Activated naive CD8-positive, alpha-beta T cell treated with anti-CD3 and anti-CD28 coated beads, Interleukin-2, amount 10 ng/mL, durations not matched to agents 7 days and 5 days (primary cell): ENCODE data around the gene KIAA0825. TPM values are rescaled to one million over a fixed set of nuclear protein-coding genes. Genes with fewer than 3 reads are reported as not detected.
"Not testable (repeated sequence)": the region's sequence is repeated elsewhere in the genome, so short reads cannot be mapped to it uniquely, and the experiment has no call there.

Experiments used
- ATAC-seq: fragments of 150-1000 bp; cut with Tn5 transposase; one replicate; pipeline ENCODE4 v1.10.0; 2021; ENCODE audit warnings: low read depth, moderate library complexity
- POLR2A ChIA-PET: fragments of 350-600 bp; sonication (Branson Sonifier 250); formaldehyde crosslinking; loops from one replicate; lab custom pipeline; 2021; ENCODE audit warnings: antibody characterized with exemption; lab: Charles Lee
- DNase-seq: peaks from one replicate; pipeline ENCODE4 v3.0.0; 2021
- H3K27ac Mint-ChIP-seq: one replicate; pipeline ENCODE4 v1.8.0; 2022; ENCODE audit warnings: mild to moderate bottlenecking, mixed read lengths
- H3K27me3 Mint-ChIP-seq: one replicate; pipeline ENCODE4 v1.8.0; 2022; ENCODE audit warnings: mild to moderate bottlenecking, moderate library complexity, mixed read lengths
- H3K36me3 Mint-ChIP-seq: one replicate; pipeline ENCODE4 v1.8.0; 2021; ENCODE audit warnings: mild to moderate bottlenecking, mixed read lengths
- H3K4me1 Mint-ChIP-seq: one replicate; pipeline ENCODE4 v1.8.0; 2021; ENCODE audit warnings: mixed read lengths
- H3K4me3 Mint-ChIP-seq: one replicate; pipeline ENCODE4 v1.8.0; 2022; ENCODE audit warnings: mild to moderate bottlenecking, moderate library complexity, mixed read lengths
- H3K9me3 Mint-ChIP-seq: one replicate; pipeline ENCODE4 v1.8.0; 2021; ENCODE audit warnings: mixed read lengths
- total RNA-seq, 2 experiments: library from RNA; stranded (reverse); gene quantifications; one replicate each; pipeline ENCODE4 v1.2.3, GENCODE V29; 2021

KIAA0825 gene
- total RNA-seq, 2 experiments from 2014 or later: 1.9 to 2.2 TPM

DNA sequence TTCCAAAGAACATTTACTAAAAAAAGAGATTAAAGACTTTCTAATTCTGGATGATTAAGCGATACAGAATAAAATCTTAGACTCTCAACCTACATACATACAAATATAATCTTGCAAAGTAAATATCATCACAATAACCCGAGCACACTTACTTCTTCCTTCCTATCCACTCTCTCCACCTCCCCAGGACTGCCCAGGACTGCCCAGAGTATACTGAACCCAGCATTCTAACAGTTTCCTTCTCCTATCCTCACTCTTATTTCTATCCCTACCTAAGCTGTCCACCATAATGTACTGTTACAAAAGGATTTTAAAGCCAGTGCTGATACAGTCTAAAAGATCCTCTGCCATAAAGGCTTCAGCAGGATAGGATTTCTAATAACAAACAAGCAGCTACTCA lies 463.7 kb downstream of the KIAA0825 start:
- H3K36me3 Mint-ChIP-seq: no peaks in the 10 kb centered on the region

DNA sequence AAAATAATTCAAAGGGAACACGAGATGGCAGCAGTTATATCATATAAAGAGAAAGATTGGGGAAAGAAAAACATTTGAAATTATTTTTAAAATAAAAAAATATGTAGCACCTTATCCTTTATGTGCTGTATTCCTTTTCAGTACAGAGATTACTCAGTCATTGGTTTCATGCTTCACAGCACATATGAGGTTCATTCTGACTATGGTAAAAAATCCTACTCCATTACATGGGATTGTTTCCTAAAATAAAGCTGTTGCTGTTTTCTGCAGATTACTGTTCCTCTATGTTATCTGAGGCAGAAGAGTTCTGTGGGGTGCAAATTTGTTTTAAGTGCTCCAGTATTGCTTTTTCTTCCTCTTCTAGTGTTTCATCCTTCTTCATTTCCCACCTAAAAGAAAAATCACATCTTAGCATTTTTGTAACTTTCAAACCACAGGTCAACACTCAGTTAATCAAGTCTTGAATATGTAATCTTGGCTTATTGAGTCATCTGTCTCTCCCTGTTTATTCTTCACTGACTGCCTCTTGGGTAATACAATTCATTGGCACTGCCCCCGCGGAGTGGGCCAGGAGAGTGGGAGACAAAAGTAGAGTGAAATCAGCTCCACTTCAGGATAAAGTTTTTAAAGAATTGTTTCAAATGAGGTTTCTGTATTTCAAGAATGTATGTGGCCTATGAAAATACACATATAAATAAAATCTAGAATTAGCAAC lies 464.5 kb downstream of the KIAA0825 start:
- POLR2A ChIA-PET: no interaction called here
- H3K36me3 Mint-ChIP-seq: no peaks in the 10 kb centered on the region

More for the DNA sequence above, 463.7 kb downstream of the KIAA0825 start:
- no peaks in the 10 kb centered on the region for H3K27me3 Mint-ChIP-seq
- no peak overlapping the region for H3K27ac Mint-ChIP-seq
- no peak overlapping the region for H3K4me3 Mint-ChIP-seq
- H3K9me3 Mint-ChIP-seq: no peaks in the 10 kb centered on the region
- ATAC-seq: no peak
- H3K4me1 Mint-ChIP-seq: no peaks in the 10 kb centered on the region
- DNase-seq: no peak
- POLR2A ChIA-PET: no interaction called here

DNA sequence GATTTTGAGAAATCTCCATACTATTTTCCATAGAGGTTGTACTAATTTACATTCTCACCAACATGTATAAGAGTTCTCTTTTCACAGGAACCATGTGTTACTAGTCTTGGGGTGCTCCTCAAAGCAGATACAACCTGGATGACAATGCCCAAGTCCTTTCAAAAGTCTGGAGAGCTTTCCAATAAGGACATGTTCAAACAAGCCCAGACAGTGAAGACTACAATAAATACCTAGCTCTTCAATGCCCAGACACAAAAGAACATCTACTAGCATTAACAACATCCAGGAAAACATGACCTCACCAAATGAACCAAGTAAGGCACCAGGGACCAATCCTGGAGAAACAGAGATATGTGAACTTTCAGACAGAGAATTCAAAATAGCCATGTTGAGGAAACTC lies 474.8 kb downstream of the KIAA0825 start:
- H3K36me3 Mint-ChIP-seq, H3K4me1 Mint-ChIP-seq, H3K27me3 Mint-ChIP-seq, ATAC-seq, POLR2A ChIA-PET, H3K4me3 Mint-ChIP-seq, H3K9me3 Mint-ChIP-seq, DNase-seq, H3K27ac Mint-ChIP-seq: not testable (repeated sequence)

More for the DNA sequence above, 464.5 kb downstream of the KIAA0825 start:
- no peaks in the 10 kb centered on the region for H3K27me3 Mint-ChIP-seq
- H3K4me1 Mint-ChIP-seq: no peaks in the 10 kb centered on the region
- H3K27ac Mint-ChIP-seq: no peak overlapping the region
- H3K4me3 Mint-ChIP-seq: no peak overlapping the region
- ATAC-seq: no peak
- H3K9me3 Mint-ChIP-seq: peaks cover 2% of the 10 kb centered on the region
- no peak for DNase-seq

GRCh38 chr5:94140300-94140699 lies 478.1 kb downstream of the KIAA0825 start:
- Mint-ChIP-seq H3K4me1 (no peaks in the 10 kb centered on the region), H3K27ac (no peak overlapping the region), H3K4me3 (no peak overlapping the region), H3K27me3 (peaks cover 3% of the 10 kb centered on the region), H3K36me3 (no peaks in the 10 kb centered on the region), H3K9me3 (peaks cover 8% of the 10 kb centered on the region)
- ATAC-seq (no peak), DNase-seq (no peak)
- POLR2A ChIA-PET: no interaction called here

GRCh38 chr5:94130077-94130476 lies 488.3 kb downstream of the KIAA0825 start:
- no peak for ATAC-seq
- H3K4me1 Mint-ChIP-seq: no peaks in the 10 kb centered on the region
- peaks cover 2% of the 10 kb centered on the region for H3K36me3 Mint-ChIP-seq
- no peak overlapping the region for H3K27ac Mint-ChIP-seq
- H3K4me3 Mint-ChIP-seq: no peak overlapping the region
- peaks cover 4% of the 10 kb centered on the region for H3K9me3 Mint-ChIP-seq
- POLR2A ChIA-PET: no interaction called here
- no peak for DNase-seq
- H3K27me3 Mint-ChIP-seq: peaks cover 3% of the 10 kb centered on the region

GRCh38 chr5:94125107-94125506 lies 493.3 kb downstream of the KIAA0825 start:
- POLR2A ChIA-PET: no interaction called here
- H3K4me3 Mint-ChIP-seq: no peak overlapping the region
- no peaks in the 10 kb centered on the region for H3K36me3 Mint-ChIP-seq
- ATAC-seq (no peak), DNase-seq (no peak)
- no peaks in the 10 kb centered on the region for H3K9me3 Mint-ChIP-seq
- H3K27ac Mint-ChIP-seq: no peak overlapping the region
- peaks cover 5% of the 10 kb centered on the region for H3K27me3 Mint-ChIP-seq
- H3K4me1 Mint-ChIP-seq: no peaks in the 10 kb centered on the region

DNA sequence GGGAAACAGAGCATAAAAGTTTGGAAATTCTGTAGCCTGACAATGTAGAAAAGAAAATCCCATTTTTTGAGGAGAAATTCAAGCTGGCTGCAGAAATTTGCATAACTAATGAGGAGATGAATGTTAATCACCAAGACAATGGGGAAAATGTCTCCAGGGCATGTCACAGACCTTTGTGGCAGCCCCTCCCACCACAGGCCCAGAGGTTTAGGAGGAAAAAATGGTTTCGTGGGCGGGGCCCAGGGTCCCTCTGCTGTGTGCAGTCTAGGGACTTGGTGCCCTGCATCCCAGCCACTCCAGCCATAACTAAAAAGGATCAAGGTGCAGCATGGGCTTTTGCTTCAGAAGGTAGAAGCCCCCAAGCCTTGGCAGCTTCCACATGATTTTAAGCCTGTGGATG lies 502.1 kb downstream of the KIAA0825 start:
- DNase-seq, H3K36me3 Mint-ChIP-seq, H3K9me3 Mint-ChIP-seq, H3K27me3 Mint-ChIP-seq, H3K27ac Mint-ChIP-seq, H3K4me1 Mint-ChIP-seq, H3K4me3 Mint-ChIP-seq, POLR2A ChIA-PET, ATAC-seq: not testable (repeated sequence)

DNA sequence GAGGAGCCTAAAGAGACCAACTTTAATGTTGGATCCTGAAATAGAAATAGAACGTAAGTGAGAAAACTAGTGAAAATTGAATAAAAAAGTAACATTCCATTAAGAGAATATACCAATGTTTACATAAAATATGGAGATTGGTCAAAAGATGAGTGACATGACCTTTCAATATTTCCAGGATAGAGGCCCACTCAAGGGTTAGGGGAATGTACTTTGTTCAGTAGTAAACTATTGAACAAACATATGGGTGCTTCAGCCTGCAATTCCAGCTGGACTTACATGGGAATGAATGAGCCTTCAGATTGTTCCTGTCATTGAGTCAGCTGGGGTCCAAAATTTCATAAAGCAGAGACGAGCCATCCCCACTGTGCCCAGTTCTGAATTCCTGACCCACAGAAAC lies 505.3 kb downstream of the KIAA0825 start:
- DNase-seq (no peak), ATAC-seq (no peak)
- POLR2A ChIA-PET: no interaction called here
- Mint-ChIP-seq H3K9me3 (peaks cover 7% of the 10 kb centered on the region), H3K4me3 (no peak overlapping the region), H3K4me1 (peaks cover 18% of the 10 kb centered on the region), H3K27ac (no peak overlapping the region), H3K27me3 (no peaks in the 10 kb centered on the region), H3K36me3 (peaks cover 15% of the 10 kb centered on the region)

DNA sequence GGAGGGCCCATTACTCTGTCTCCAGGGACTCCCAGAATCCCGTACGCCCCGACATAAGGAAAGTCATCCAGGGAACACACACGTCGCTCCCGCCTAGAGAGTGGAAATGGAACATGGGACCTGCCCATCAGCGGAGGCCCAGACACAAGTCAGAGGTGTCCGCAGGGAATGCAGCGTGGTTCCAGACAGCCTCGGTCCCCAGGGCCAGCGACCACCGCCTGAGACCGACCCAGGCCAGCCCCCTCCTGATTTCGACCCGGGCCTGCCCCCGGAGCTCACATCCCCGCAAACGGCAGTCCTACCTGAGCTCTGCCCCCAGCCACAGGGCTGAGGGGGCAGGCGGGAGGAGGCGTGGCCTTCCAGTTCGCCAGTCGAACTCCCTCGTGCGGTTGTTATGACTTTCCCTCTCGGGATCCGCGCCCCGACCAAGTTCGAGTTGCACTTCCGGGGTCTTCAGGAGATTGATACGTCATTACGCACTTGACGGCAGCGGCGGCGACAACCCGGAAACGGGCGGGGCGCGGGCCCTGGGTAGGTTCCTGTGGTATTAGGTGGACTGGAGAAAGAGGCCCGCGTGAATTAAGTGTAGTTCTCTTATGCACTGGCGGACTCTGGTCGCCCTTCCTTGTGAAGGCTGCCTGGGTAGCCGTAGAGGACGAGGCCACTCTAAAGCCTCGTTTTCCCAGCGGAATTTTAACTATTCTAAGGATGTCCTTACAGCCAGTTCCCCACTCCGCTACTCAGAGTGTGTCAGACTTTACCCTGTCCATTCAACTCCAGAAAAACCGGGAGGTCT lies 507.0 kb downstream of the KIAA0825 start:
- peaks cover 5% of the 10 kb centered on the region for H3K9me3 Mint-ChIP-seq
- H3K36me3 Mint-ChIP-seq: peaks cover 24% of the 10 kb centered on the region
- H3K27me3 Mint-ChIP-seq: no peaks in the 10 kb centered on the region
- peak overlapping the region; percentile 89 for H3K4me3 Mint-ChIP-seq
- DNase-seq (peak; percentile 91), ATAC-seq (peak; percentile 97)
- peak overlapping the region; percentile 91 for H3K27ac Mint-ChIP-seq
- H3K4me1 Mint-ChIP-seq: peaks cover 23% of the 10 kb centered on the region
- POLR2A ChIA-PET: no interaction called here

DNA sequence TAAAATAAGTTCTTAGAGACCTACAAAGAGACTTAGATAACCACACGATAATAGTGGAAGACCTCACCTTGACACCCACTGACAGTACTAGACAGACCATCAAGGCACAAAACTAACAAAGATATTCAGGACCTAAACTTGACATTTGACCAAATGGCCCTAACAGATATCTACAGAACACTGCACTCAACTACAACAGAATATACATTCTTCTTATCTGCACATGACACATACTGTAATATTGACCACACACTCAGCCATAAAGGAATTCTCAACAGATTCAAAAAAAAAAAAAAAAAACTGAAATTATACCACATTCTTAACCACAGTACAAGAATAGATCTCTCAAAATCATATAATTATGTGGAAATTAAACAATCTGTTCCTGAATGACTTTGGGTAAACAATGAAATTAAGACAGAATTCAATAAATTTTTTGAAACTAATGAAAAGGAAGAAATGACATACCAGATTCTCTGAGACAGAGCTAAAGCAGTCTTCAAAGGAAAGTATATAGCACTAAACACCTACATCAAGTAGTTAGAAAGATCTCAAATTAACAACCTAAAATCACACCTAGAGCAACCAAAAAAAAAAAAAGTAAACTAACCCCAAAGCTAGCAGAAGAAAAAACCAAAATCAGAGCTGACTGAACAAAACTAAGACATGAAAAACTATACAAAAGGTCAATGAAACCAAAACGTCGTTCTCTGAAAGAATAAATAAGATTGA lies 514.7 kb downstream of the KIAA0825 start:
- H3K9me3 Mint-ChIP-seq: peaks cover 22% of the 10 kb centered on the region
- H3K4me3 Mint-ChIP-seq: no peak overlapping the region
- no peak for ATAC-seq
- H3K36me3 Mint-ChIP-seq: peaks cover 64% of the 10 kb centered on the region
- H3K27ac Mint-ChIP-seq: no peak overlapping the region
- POLR2A ChIA-PET: no interaction called here
- no peak for DNase-seq
- H3K27me3 Mint-ChIP-seq: no peaks in the 10 kb centered on the region
- peaks cover 18% of the 10 kb centered on the region for H3K4me1 Mint-ChIP-seq

Other genes starting within 250 kb of the KIAA0825 start
- 10 to 100 TPM; 16.8 to 20.4 TPM for gene SLF1, start 65 bp upstream of the KIAA0825 start, total RNA-seq